Measurements from ENCODE around the gene SLC25A38. TPM values are rescaled to one million over a fixed set of nuclear protein-coding genes. Genes with fewer than 3 reads are reported as not detected.

The SLC25A38 gene
- polyA plus RNA-seq, 2 of the 4 experiments (the other 2 are of a cell fraction), result 31.9 to 52.8 TPM

DNA sequence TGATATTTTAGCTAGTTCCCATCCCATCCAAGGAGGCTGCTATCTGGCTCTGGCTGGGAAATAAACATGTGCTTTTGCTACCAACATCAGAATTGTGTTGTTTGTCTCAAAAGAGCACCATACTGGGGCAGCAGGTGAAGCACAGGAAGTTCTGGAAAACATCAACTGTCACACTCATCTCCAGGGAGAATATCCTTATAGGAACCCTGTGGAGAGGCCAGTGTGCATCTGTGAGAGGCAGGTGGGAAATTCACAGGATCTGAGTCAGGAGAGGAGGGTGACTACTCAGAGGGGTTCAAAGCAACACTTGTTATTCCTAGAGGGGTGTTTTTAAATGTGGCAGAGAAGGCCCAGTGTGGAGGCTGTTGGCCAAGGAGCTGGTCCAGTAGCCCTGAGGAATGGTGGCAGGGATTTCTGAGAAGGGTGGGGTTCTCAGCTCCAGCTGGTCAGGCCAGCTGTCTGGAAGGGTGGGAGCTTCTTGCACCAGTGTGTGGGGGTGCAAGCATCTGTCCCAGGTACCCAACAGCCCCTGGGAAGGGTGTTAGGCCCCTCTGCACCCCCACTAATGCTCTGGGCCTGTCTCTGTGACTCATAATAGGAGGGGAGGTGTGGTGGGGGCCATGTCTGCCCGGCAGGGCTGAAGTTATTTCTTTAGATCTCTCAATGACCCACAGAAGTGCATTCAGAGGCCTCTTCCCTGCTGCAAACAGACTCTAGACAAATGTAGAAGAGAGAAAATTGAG is 52.0 kb downstream of the SLC25A38 start (continued):
- TF ChIP-seq, protein P1, sequence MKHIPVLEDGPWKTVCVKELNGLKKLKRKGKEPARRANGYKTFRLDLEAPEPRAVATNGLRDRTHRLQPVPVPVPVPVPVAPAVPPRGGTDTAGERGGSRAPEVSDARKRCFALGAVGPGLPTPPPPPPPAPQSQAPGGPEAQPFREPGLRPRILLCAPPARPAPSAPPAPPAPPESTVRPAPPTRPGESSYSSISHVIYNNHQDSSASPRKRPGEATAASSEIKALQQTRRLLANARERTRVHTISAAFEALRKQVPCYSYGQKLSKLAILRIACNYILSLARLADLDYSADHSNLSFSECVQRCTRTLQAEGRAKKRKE (CRISPR knock-in tag; IDR thresholded peaks at IDR 0.05; ENCODE audit: low read depth), result no peak
- TF ChIP-seq CEBPB (IDR thresholded peaks at IDR 0.05) (no peak), FOXS1 (CRISPR knock-in tag; IDR thresholded peaks at IDR 0.05) (no peak), HDAC2 (IDR thresholded peaks at IDR 0.05) (no peak)
- TF ChIP-seq, protein P2, sequence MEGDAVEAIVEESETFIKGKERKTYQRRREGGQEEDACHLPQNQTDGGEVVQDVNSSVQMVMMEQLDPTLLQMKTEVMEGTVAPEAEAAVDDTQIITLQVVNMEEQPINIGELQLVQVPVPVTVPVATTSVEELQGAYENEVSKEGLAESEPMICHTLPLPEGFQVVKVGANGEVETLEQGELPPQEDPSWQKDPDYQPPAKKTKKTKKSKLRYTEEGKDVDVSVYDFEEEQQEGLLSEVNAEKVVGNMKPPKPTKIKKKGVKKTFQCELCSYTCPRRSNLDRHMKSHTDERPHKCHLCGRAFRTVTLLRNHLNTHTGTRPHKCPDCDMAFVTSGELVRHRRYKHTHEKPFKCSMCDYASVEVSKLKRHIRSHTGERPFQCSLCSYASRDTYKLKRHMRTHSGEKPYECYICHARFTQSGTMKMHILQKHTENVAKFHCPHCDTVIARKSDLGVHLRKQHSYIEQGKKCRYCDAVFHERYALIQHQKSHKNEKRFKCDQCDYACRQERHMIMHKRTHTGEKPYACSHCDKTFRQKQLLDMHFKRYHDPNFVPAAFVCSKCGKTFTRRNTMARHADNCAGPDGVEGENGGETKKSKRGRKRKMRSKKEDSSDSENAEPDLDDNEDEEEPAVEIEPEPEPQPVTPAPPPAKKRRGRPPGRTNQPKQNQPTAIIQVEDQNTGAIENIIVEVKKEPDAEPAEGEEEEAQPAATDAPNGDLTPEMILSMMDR (IDR thresholded peaks at IDR 0.05), result no peak
- TF ChIP-seq, protein P3, sequence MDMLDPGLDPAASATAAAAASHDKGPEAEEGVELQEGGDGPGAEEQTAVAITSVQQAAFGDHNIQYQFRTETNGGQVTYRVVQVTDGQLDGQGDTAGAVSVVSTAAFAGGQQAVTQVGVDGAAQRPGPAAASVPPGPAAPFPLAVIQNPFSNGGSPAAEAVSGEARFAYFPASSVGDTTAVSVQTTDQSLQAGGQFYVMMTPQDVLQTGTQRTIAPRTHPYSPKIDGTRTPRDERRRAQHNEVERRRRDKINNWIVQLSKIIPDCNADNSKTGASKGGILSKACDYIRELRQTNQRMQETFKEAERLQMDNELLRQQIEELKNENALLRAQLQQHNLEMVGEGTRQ (IDR thresholded peaks at IDR 0.05), result no peak
- TF ChIP-seq, protein P4, sequence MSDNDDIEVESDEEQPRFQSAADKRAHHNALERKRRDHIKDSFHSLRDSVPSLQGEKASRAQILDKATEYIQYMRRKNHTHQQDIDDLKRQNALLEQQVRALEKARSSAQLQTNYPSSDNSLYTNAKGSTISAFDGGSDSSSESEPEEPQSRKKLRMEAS (IDR thresholded peaks at IDR 0.05), result no peak

DNA sequence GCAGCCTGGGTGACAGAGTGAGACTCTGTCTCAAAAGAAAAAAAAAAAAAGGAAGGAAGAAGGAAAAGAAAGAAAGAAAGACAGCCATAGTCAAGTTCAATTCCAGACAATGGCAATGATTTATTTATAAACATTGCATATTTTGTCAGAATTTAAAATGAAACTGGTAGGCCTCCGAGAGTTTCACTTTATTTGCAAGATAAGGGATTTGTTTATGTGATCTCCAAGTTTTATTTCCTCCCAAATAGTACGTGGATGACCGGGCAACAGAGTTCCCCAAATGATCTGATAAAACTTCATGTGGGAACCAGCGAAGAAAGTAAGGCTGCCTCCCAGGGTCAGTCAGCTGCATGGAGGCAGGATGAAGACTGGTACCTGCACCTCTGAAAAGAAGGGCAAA is 55.7 kb downstream of the SLC25A38 start:
- POLR2A ChIA-PET, result no interaction called here
- no peaks in the 10 kb centered on the region for H3K4me1 ChIP-seq
- H3K4me3 ChIP-seq, result no peak overlapping the region
- DNase-seq (ENCODE audit: low read depth in 1 of 2, low spot score in 1 of 2), result no peak
- H3K9me3 ChIP-seq, result no peaks in the 10 kb centered on the region
- TF ChIP-seq, protein P5, sequence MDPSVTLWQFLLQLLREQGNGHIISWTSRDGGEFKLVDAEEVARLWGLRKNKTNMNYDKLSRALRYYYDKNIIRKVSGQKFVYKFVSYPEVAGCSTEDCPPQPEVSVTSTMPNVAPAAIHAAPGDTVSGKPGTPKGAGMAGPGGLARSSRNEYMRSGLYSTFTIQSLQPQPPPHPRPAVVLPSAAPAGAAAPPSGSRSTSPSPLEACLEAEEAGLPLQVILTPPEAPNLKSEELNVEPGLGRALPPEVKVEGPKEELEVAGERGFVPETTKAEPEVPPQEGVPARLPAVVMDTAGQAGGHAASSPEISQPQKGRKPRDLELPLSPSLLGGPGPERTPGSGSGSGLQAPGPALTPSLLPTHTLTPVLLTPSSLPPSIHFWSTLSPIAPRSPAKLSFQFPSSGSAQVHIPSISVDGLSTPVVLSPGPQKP (IDR thresholded peaks at IDR 0.05; ENCODE audit: low read depth, low read length), result no peak
- TF ChIP-seq MAFK (IDR thresholded peaks at IDR 0.05; ENCODE audit: partially characterized antibody), result peak; percentile 50
- no peak overlapping the region for H3K27ac ChIP-seq
- CTCF ChIA-PET, result interaction anchor here (0.6 to 3.2 kb wide), 2 partner anchors 9 to 14 kb away, joined by 4 to 17 read pairs; no protein-coding TSS in a partner anchor
- no peak overlapping the region for H3K4me2 ChIP-seq
- WGBS (ENCODE audit: missing lambda C conversion rate), result 68% methylated on average over 4 of the region's 4 CpGs
- FAIRE-seq, result no peak
- ATAC-seq, result no peak

DNA sequence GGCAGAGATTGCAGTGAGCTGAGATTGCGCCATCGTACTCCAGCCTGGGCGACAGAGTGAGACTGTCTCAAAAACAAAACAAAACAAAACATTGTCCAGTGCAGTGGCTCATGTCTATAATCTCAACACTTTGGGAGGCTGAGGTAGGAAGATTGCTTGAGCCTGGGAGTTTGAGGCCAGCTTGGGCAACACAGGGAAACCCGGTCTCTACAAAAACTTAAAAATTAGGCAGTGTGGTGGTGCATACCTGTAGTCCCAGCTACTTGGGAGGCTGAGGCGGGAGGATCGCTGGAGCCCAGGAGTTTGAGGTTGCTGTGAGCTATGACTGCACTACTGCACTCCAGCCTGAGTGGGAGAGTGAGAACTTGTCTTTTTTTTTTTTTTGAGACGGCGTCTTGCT is 57.1 kb downstream of the SLC25A38 start:
- POLR2A ChIA-PET, result interaction anchor here (0.7 kb wide), 1 partner anchor 52 kb away, joined by 3 read pairs; no protein-coding TSS in a partner anchor
- no peak overlapping the region for H3K4me2 ChIP-seq
- 84% methylated on average over 8 of the region's 8 CpGs for WGBS (ENCODE audit: missing lambda C conversion rate)
- no peak for DNase-seq (ENCODE audit: low read depth in 1 of 2, low spot score in 1 of 2)
- H3K4me1 ChIP-seq, result no peaks in the 10 kb centered on the region
- H3K27ac ChIP-seq, result no peak overlapping the region
- no peak for ATAC-seq
- no peak overlapping the region for H3K4me3 ChIP-seq
- FAIRE-seq, result no peak
- no peaks in the 10 kb centered on the region for H3K9me3 ChIP-seq
- CTCF ChIA-PET, result interaction anchor here (2.1 to 3.2 kb wide), 2 partner anchors 7 to 59 kb away, joined by 7 to 17 read pairs; no protein-coding TSS in a partner anchor
- TF ChIP-seq, protein P6, sequence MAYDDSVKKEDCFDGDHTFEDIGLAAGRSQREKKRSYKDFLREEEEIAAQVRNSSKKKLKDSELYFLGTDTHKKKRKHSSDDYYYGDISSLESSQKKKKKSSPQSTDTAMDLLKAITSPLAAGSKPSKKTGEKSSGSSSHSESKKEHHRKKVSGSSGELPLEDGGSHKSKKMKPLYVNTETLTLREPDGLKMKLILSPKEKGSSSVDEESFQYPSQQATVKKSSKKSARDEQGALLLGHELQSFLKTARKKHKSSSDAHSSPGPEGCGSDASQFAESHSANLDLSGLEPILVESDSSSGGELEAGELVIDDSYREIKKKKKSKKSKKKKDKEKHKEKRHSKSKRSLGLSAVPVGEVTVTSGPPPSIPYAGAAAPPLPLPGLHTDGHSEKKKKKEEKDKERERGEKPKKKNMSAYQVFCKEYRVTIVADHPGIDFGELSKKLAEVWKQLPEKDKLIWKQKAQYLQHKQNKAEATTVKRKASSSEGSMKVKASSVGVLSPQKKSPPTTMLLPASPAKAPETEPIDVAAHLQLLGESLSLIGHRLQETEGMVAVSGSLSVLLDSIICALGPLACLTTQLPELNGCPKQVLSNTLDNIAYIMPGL (CRISPR knock-in tag; IDR thresholded peaks at IDR 0.05; ENCODE audit: borderline replicate concordance), result no peak
- no peak for TF ChIP-seq ESRRA (IDR thresholded peaks at IDR 0.05; ENCODE audit: borderline replicate concordance, low read length)
- no peak for TF ChIP-seq CHD4 (IDR thresholded peaks at IDR 0.05; ENCODE audit: borderline replicate concordance)
- TF ChIP-seq MAFK (IDR thresholded peaks at IDR 0.05; ENCODE audit: partially characterized antibody), result no peak
- TF ChIP-seq KDM5A (IDR thresholded peaks at IDR 0.05), result no peak
- no peak for TF ChIP-seq EHF (CRISPR knock-in tag; IDR thresholded peaks at IDR 0.05)
- TF ChIP-seq JUN (IDR thresholded peaks at IDR 0.05), result no peak
- no peak for TF ChIP-seq HOXA7 (CRISPR knock-in tag; IDR thresholded peaks at IDR 0.05)
- TF ChIP-seq, protein P5 (IDR thresholded peaks at IDR 0.05; ENCODE audit: low read depth, low read length), result no peak
- TF ChIP-seq HOXB13 (CRISPR knock-in tag; IDR thresholded peaks at IDR 0.05; ENCODE audit: low read depth), result no peak
- no peak for TF ChIP-seq RFX5 (IDR thresholded peaks at IDR 0.05)
- TF ChIP-seq MYC (IDR thresholded peaks at IDR 0.05; ENCODE audit: borderline replicate concordance, low read length), result no peak
- TF ChIP-seq, protein P4 (IDR thresholded peaks at IDR 0.05), result no peak
- no peak for TF ChIP-seq ZC3H11A (IDR thresholded peaks at IDR 0.05)
- TF ChIP-seq, protein P1 (CRISPR knock-in tag; IDR thresholded peaks at IDR 0.05; ENCODE audit: low read depth), result no peak
- no peak for TF ChIP-seq NFE2L2 (conservative IDR thresholded peaks at IDR 0.05; ENCODE audit: low read length)
- TF ChIP-seq CBX2 (IDR thresholded peaks at IDR 0.05; ENCODE audit: borderline replicate concordance, low read depth), result no peak
- TF ChIP-seq POLR2AphosphoS2 (conservative IDR thresholded peaks at IDR 0.05; ENCODE audit: low read length), result no peak
- TF ChIP-seq FOSB (CRISPR knock-in tag; IDR thresholded peaks at IDR 0.05), result no peak
